Thyroid gland (tissue), 4 donors: Measurements from ENCODE around the gene BANF2. TPM values are rescaled to one million over a fixed set of nuclear protein-coding genes. Genes with fewer than 3 reads are reported as not detected.
A peak's percentile ranks its signal among the peaks of the same experiment; 100 is the strongest.

Experiments used
- DNase-seq, 2 donors: peaks; one replicate each; pipeline ENCODE4 v3.0.0-alpha.2; 2019
- H3K27ac ChIP-seq, 3 donors: fragments of 200-600 bp; sonication (generic); 1 replicate in 2 of 3; 2 replicates in 1 of 3; pipeline ENCODE4 v1.5.1; 2016 to 2019; ENCODE audit warnings: mild to moderate bottlenecking in 1 of 3, moderate library complexity in 1 of 3
- H3K27me3 ChIP-seq: fragments of 200-600 bp; sonication (generic); one replicate; pipeline ENCODE4 v1.5.1; 2019
- H3K36me3 ChIP-seq, 2 donors: fragments of 200-600 bp; sonication (generic); one replicate each; pipeline ENCODE4 v1.5.1; 2016 to 2019
- H3K4me1 ChIP-seq, 2 donors: fragments of 200-600 bp; sonication (generic); one replicate each; pipeline ENCODE4 v1.5.1; 2017 to 2019
- H3K4me3 ChIP-seq, 3 donors: fragments of 200-600 bp; sonication (generic); replicated peaks in 1 of 3; 1 replicate in 2 of 3; 2 replicates in 1 of 3; pipeline ENCODE4 v1.5.1; 2016; ENCODE audit warnings: mild to moderate bottlenecking in 1 of 3
- H3K9me3 ChIP-seq: fragments of 200-600 bp; sonication (generic); one replicate; pipeline ENCODE4 v1.5.1; 2017
- CTCF ChIP-seq, 6 experiments: fragments of 200-600 bp in 3 of 6; fragments of 450-650 bp in 3 of 6; sonication (generic) in 3 of 6; IDR thresholded peaks; one replicate each; pipeline ENCODE4 v1.5.1; 2016 to 2019; ENCODE audit warnings: antibody characterized with exemption in 6 of 6, mild to moderate bottlenecking in 2 of 6, inconsistent platforms in 1 of 6, moderate library complexity in 1 of 6
- POLR2A ChIP-seq, 2 donors: fragments of 450-650 bp; IDR thresholded peaks; one replicate each; pipeline ENCODE4 v1.6.1; 2017; ENCODE audit warnings: antibody characterized with exemption in 2 of 2, mild to moderate bottlenecking in 2 of 2, moderate library complexity in 1 of 2
- WGBS, 2 donors: methylation state at CpG; one replicate each; pipeline ENCODE4 v1.1.5; 2017; 5-methylcytosine and 5-hydroxymethylcytosine counted together
- intact Hi-C: fragments of 100-400 bp; cut with DNase I; formaldehyde crosslinking; loops from one replicate; pipeline ENCODE4 v1.15.1; 2023
- total RNA-seq, 4 donors: library from RNA; depleted of rRNA; stranded (reverse); fragments of >200 nt; gene quantifications; one replicate each; pipeline ENCODE4 v1.2.3, GENCODE V29; 2016

BANF2 gene
- total RNA-seq, 4 donors from 2014 or later: 15.2 TPM; not detected in 3

- no peaks in the 10 kb centered on the region for H3K27me3 ChIP-seq
- H3K4me3 ChIP-seq: no peak overlapping the region
- no peak for TF ChIP-seq CTCF (IDR thresholded peaks at IDR 0.05)
- no peak for TF ChIP-seq POLR2A (IDR thresholded peaks at IDR 0.05)
- H3K27ac ChIP-seq: no peak overlapping the region
- intact Hi-C loops: no loop called here
- no peaks in the 10 kb centered on the region for H3K9me3 ChIP-seq
- WGBS, 2 donors: 97 to 98% methylated on average over 3 of the region's 3 CpGs
- H3K4me1 ChIP-seq: peaks cover 26 to 38% of the 10 kb centered on the region in 2 donors
- H3K36me3 ChIP-seq: no peaks in the 10 kb centered on the region
- no peak for DNase-seq
Measured at GRCh38 chr20:17667445-17667844, 32.3 kb upstream of the BANF2 start.

GRCh38 chr20:17668432-17668831, 31.3 kb upstream of the BANF2 start:
- WGBS, 2 donors: 100% methylated on average over 3 of the region's 3 CpGs
- intact Hi-C loops: no loop called here
- no peak for TF ChIP-seq CTCF (IDR thresholded peaks at IDR 0.05)
- Histone ChIP-seq H3K36me3 (no peaks in the 10 kb centered on the region), H3K4me3 (no peak overlapping the region), H3K27me3 (no peaks in the 10 kb centered on the region), H3K27ac (no peak overlapping the region), H3K4me1 (peaks cover 18 to 28% of the 10 kb centered on the region in 2 donors), H3K9me3 (no peaks in the 10 kb centered on the region)
- no peak for DNase-seq

- no peak for TF ChIP-seq POLR2A (IDR thresholded peaks at IDR 0.05)
- no peak for TF ChIP-seq CTCF (IDR thresholded peaks at IDR 0.05)
- Histone ChIP-seq H3K4me1 (peaks cover 15 to 25% of the 10 kb centered on the region in 2 donors), H3K4me3 (no peak overlapping the region), H3K36me3 (no peaks in the 10 kb centered on the region), H3K27me3 (no peaks in the 10 kb centered on the region), H3K9me3 (no peaks in the 10 kb centered on the region), H3K27ac (no peak overlapping the region)
- no peak for DNase-seq
- intact Hi-C loops: no loop called here
- WGBS, 2 donors: 90 to 92% methylated on average over 12 of the region's 12 CpGs
Measured at GRCh38 chr20:17669306-17669931, 30.3 kb upstream of the BANF2 start.

GRCh38 chr20:17671011-17671410, 28.8 kb upstream of the BANF2 start:
- no peak for TF ChIP-seq POLR2A (IDR thresholded peaks at IDR 0.05)
- no peak for TF ChIP-seq CTCF (IDR thresholded peaks at IDR 0.05)
- Histone ChIP-seq H3K27ac (peak overlapping the region in 1 of 3 donors; percentile 31), H3K36me3 (no peaks in the 10 kb centered on the region), H3K27me3 (no peaks in the 10 kb centered on the region), H3K4me1 (peaks cover 24 to 34% of the 10 kb centered on the region in 2 donors), H3K4me3 (no peak overlapping the region), H3K9me3 (no peaks in the 10 kb centered on the region)
- DNase-seq: no peak
- 91% methylated on average over 1 of the region's 1 CpG for WGBS, 2 donors
- intact Hi-C loops: no loop called here

- Histone ChIP-seq H3K9me3 (no peaks in the 10 kb centered on the region), H3K27ac (peak overlapping the region in 1 of 3 donors; percentile 31), H3K27me3 (no peaks in the 10 kb centered on the region), H3K36me3 (peaks cover 0 to 2% of the 10 kb centered on the region in 2 donors), H3K4me3 (no peak overlapping the region), H3K4me1 (peaks cover 27 to 40% of the 10 kb centered on the region in 2 donors)
- WGBS, 2 donors: 71 to 94% methylated on average over 4 of the region's 4 CpGs
- intact Hi-C loops: no loop called here
- TF ChIP-seq CTCF (IDR thresholded peaks at IDR 0.05) (no peak), POLR2A (IDR thresholded peaks at IDR 0.05) (no peak)
- DNase-seq: no peak
Measured at GRCh38 chr20:17671565-17671964, 28.2 kb upstream of the BANF2 start.
